ENCODE measurements around the gene DENND1C. TPM values are rescaled to one million over a fixed set of nuclear protein-coding genes. Genes with fewer than 3 reads are reported as not detected.
A peak's percentile ranks its signal among the peaks of the same experiment; 100 is the strongest.

Gene DENND1C
- total and polyA plus RNA-seq, 2 donors from 2014 or later: 2.6 to 8.2 TPM

- H3K4me1 ChIP-seq (ENCODE audit: control insufficient read depth in 2 of 3, insufficient read depth in 2 of 3, low read depth in 1 of 3, low read length in 3 of 3): peaks cover 0 to 16% (median 9%) of the 10 kb centered on the region in 3 donors
- no peaks in the 10 kb centered on the region for H3K27me3 ChIP-seq (ENCODE audit: control insufficient read depth, insufficient read depth, low read length)
- intact Hi-C loops (cut with DNase I): no loop called here
- FAIRE-seq (no peak), DNase-seq (no peak)
- no peak overlapping the region for H3K9ac ChIP-seq (ENCODE audit: low read length in 3 of 3)
- no peak overlapping the region for H3K4me3 ChIP-seq (ENCODE audit: low read length in 3 of 3)
- TF ChIP-seq CTCF (IDR thresholded peaks at IDR 0.05; ENCODE audit: borderline replicate concordance, extremely low read depth, insufficient read depth): no peak
- no peak overlapping the region for H3K27ac ChIP-seq (ENCODE audit: low read depth in 2 of 2, low read length in 2 of 2)
- H3K36me3 ChIP-seq (ENCODE audit: control insufficient read depth in 2 of 3, insufficient read depth in 3 of 3, low read length in 3 of 3): peaks cover 7 to 67% (median 27%) of the 10 kb centered on the region in 3 donors
- H3K9me3 ChIP-seq (ENCODE audit: control insufficient read depth in 2 of 3, insufficient read depth in 1 of 3, low read length in 3 of 3): no peaks in the 10 kb centered on the region
These were observed 63.0 kb downstream of the DENND1C start for GRCh38 chr19:6418562-6418932.

GRCh38 chr19:6417713-6418561, 63.6 kb downstream of the DENND1C start:
- H3K4me1 ChIP-seq (ENCODE audit: control insufficient read depth in 2 of 3, insufficient read depth in 2 of 3, low read depth in 1 of 3, low read length in 3 of 3): peaks cover 0 to 10% (median 3%) of the 10 kb centered on the region in 3 donors
- H3K9me3 ChIP-seq (ENCODE audit: control insufficient read depth in 2 of 3, insufficient read depth in 1 of 3, low read length in 3 of 3): no peaks in the 10 kb centered on the region
- intact Hi-C loops (cut with DNase I): no loop called here
- no peak overlapping the region for H3K4me3 ChIP-seq (ENCODE audit: low read length in 3 of 3)
- no peak for FAIRE-seq
- H3K27ac ChIP-seq (ENCODE audit: low read depth in 2 of 2, low read length in 2 of 2): no peak overlapping the region
- DNase-seq: peak in 1 of 5 donors; percentile 43
- H3K9ac ChIP-seq (ENCODE audit: low read length in 3 of 3): no peak overlapping the region
- no peaks in the 10 kb centered on the region for H3K27me3 ChIP-seq (ENCODE audit: control insufficient read depth, insufficient read depth, low read length)
- peaks cover 7 to 67% (median 27%) of the 10 kb centered on the region in 3 donors for H3K36me3 ChIP-seq (ENCODE audit: control insufficient read depth in 2 of 3, insufficient read depth in 3 of 3, low read length in 3 of 3)
- TF ChIP-seq CTCF (IDR thresholded peaks at IDR 0.05; ENCODE audit: borderline replicate concordance, extremely low read depth, insufficient read depth): peak; percentile 29

Other genes with a start within 250 kb of the DENND1C start
- gene MLLT1, start 201.8 kb downstream of the DENND1C start, total RNA-seq: 53.2 TPM
- gene MLLT1, start 201.8 kb downstream of the DENND1C start, polyA plus RNA-seq (ENCODE audit: insufficient read depth, low read depth, low replicate concordance): 32.0 TPM
- not detected for gene ACER1, start 148.2 kb downstream of the DENND1C start, total RNA-seq
- not detected for gene ACER1, start 148.2 kb downstream of the DENND1C start, polyA plus RNA-seq (ENCODE audit: insufficient read depth, low read depth, low replicate concordance)
- 63.7 TPM for gene CLPP, start 120.3 kb downstream of the DENND1C start, total RNA-seq
- gene CLPP, start 120.3 kb downstream of the DENND1C start, polyA plus RNA-seq (ENCODE audit: insufficient read depth, low read depth, low replicate concordance): 104 TPM
- 70.3 TPM for gene ALKBH7, start 109.0 kb downstream of the DENND1C start, total RNA-seq
- gene ALKBH7, start 109.0 kb downstream of the DENND1C start, polyA plus RNA-seq (ENCODE audit: insufficient read depth, low read depth, low replicate concordance): 175 TPM
- gene PSPN, start 105.9 kb downstream of the DENND1C start, total RNA-seq: 2.0 TPM
- gene PSPN, start 105.9 kb downstream of the DENND1C start, polyA plus RNA-seq (ENCODE audit: insufficient read depth, low read depth, low replicate concordance): 1.9 TPM
- gene GTF2F1, start 88.6 kb downstream of the DENND1C start, total RNA-seq: 61.7 TPM
- 44.1 TPM for gene GTF2F1, start 88.6 kb downstream of the DENND1C start, polyA plus RNA-seq (ENCODE audit: insufficient read depth, low read depth, low replicate concordance)
- 175 TPM for gene KHSRP, start 57.0 kb downstream of the DENND1C start, total RNA-seq
- gene KHSRP, start 57.0 kb downstream of the DENND1C start, polyA plus RNA-seq (ENCODE audit: insufficient read depth, low read depth, low replicate concordance): 52.9 TPM
- gene SLC25A41, start 48.0 kb downstream of the DENND1C start, total RNA-seq: 0.28 TPM
- gene SLC25A41, start 48.0 kb downstream of the DENND1C start, polyA plus RNA-seq (ENCODE audit: insufficient read depth, low read depth, low replicate concordance): 0.69 TPM
- gene SLC25A23, start 22.0 kb downstream of the DENND1C start, total RNA-seq: 76.6 TPM
- gene SLC25A23, start 22.0 kb downstream of the DENND1C start, polyA plus RNA-seq (ENCODE audit: insufficient read depth, low read depth, low replicate concordance): 69.2 TPM
- 58.2 TPM for gene CRB3, start 17.5 kb downstream of the DENND1C start, total RNA-seq
- gene CRB3, start 17.5 kb downstream of the DENND1C start, polyA plus RNA-seq (ENCODE audit: insufficient read depth, low read depth, low replicate concordance): 51.9 TPM
- 4.4 TPM for gene TUBB4A, start 20.5 kb upstream of the DENND1C start, total RNA-seq
- 11.3 TPM for gene TUBB4A, start 20.5 kb upstream of the DENND1C start, polyA plus RNA-seq (ENCODE audit: insufficient read depth, low read depth, low replicate concordance)
- gene TNFSF9, start 49.2 kb upstream of the DENND1C start, total RNA-seq: 1.1 TPM
- 0.62 TPM for gene TNFSF9, start 49.2 kb upstream of the DENND1C start, polyA plus RNA-seq (ENCODE audit: insufficient read depth, low read depth, low replicate concordance)
- gene CD70, start 109.4 kb upstream of the DENND1C start, total RNA-seq: 0.76 TPM
- not detected for gene CD70, start 109.4 kb upstream of the DENND1C start, polyA plus RNA-seq (ENCODE audit: insufficient read depth, low read depth, low replicate concordance)
- gene TNFSF14, start 188.4 kb upstream of the DENND1C start, total RNA-seq: 2.5 TPM
- gene TNFSF14, start 188.4 kb upstream of the DENND1C start, polyA plus RNA-seq (ENCODE audit: insufficient read depth, low read depth, low replicate concordance): not detected
- 3,831 TPM for gene C3, start 238.9 kb upstream of the DENND1C start, total RNA-seq
- gene C3, start 238.9 kb upstream of the DENND1C start, polyA plus RNA-seq (ENCODE audit: insufficient read depth, low read depth, low replicate concordance): 452 TPM